ENCODE measurements around the gene LAS1L.
"Not testable (repeated sequence)": the region's sequence is repeated elsewhere in the genome, so short reads cannot be mapped to it uniquely, and the experiment has no call there.

LAS1L gene

GRCh38 chrX:65574356-65574755, 39.8 kb upstream of the LAS1L start:
- CTCF ChIA-PET = no interaction called here
- TF ChIP-seq CTCF (IDR thresholded peaks at IDR 0.05; ENCODE audit: control extremely low read depth, extremely low read depth, low read depth, missing control alignments) = no peak
- no peak for DNase-seq (ENCODE audit: extremely low spot score)
- POLR2A ChIA-PET = no interaction called here

DNA sequence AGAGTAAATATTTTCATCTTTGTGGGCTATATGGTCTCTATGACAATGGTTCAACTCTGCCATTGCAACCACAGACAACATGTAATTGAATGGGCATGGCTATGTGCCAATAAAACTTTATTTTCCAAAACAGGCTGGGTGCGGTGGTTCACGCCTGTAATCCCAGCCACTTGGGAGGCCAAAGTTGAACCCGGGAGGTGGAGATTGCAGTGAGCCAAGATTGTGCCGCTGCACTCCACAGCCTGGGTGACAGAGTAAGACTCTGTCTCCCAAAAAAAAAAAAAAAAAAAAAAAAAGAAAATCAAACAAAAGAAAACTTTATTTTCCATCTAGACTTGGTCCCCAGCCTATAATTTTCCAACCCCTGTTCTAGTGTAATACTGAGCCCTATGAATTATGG, 38.4 kb upstream of the LAS1L start:
- ChIA-PET POLR2A (no interaction called here), CTCF (no interaction called here)
- no peak for DNase-seq (ENCODE audit: extremely low spot score)
- no peak for TF ChIP-seq CTCF (IDR thresholded peaks at IDR 0.05; ENCODE audit: control extremely low read depth, extremely low read depth, low read depth, missing control alignments)

- DNase-seq (ENCODE audit: extremely low spot score); POLR2A ChIA-PET; CTCF ChIA-PET: not testable (repeated sequence)
These were observed 28.3 kb upstream of the LAS1L start for GRCh38 chrX:65562850-65563249.

GRCh38 chrX:65551489-65552339, 17.1 kb upstream of the LAS1L start:
- no peak for TF ChIP-seq CTCF (IDR thresholded peaks at IDR 0.05; ENCODE audit: control extremely low read depth, extremely low read depth, low read depth, missing control alignments)

GRCh38 chrX:65551086-65551485, 16.5 kb upstream of the LAS1L start:
- ChIA-PET CTCF (no interaction called here), POLR2A (no interaction called here)
- TF ChIP-seq CTCF (IDR thresholded peaks at IDR 0.05; ENCODE audit: control extremely low read depth, extremely low read depth, low read depth, missing control alignments) = no peak
- no peak for DNase-seq (ENCODE audit: extremely low spot score)

More at GRCh38 chrX:65551489-65552339, 17.1 kb upstream of the LAS1L start:
- POLR2A ChIA-PET = no interaction called here
- CTCF ChIA-PET = no interaction called here
- no peak for DNase-seq (ENCODE audit: extremely low spot score)

DNA sequence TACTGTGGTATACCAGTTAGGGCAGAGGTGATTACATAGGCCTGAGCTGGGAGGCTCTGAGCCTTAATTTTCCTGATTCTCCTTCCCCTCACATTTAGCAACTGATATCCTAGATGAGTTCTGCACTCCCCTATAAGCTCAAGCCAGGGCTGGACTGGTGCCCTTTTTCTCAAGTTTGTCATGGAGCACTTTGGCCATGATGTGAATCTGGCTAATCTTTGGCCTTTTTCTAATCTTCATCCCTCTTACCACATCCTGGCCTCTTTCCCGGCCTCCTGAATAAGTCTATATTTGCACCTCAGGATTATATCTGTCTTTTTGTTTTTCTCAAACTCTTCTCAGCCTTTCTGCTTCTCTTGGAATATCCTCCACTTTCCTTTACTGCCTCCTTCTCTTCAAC, 10.9 kb upstream of the LAS1L start:
- DNase-seq (ENCODE audit: extremely low spot score) = no peak
- POLR2A ChIA-PET = no interaction called here
- TF ChIP-seq CTCF (IDR thresholded peaks at IDR 0.05; ENCODE audit: control extremely low read depth, extremely low read depth, low read depth, missing control alignments) = no peak
- CTCF ChIA-PET = no interaction called here

GRCh38 chrX:65537229-65537628, 2.6 kb upstream of the LAS1L start:
- DNase-seq (ENCODE audit: extremely low spot score) = no peak
- ChIA-PET POLR2A (no interaction called here), CTCF (interaction anchor here (3.6 kb wide), 1 partner anchor 9 kb away, joined by 19 read pairs; no protein-coding TSS in a partner anchor)
- no peak for TF ChIP-seq CTCF (IDR thresholded peaks at IDR 0.05; ENCODE audit: control extremely low read depth, extremely low read depth, low read depth, missing control alignments)
